GM19238 (cell line): ENCODE results near the gene PRICKLE4.
"Not testable (repeated sequence)": the region's sequence is repeated elsewhere in the genome, so short reads cannot be mapped to it uniquely, and the experiment has no call there.

Experiments
- DNase-seq: peaks from one replicate; pipeline ENCODE4 v3.0.0; 2011; ENCODE audit warnings: low spot score; ENCODE audit not compliant: insufficient read length

PRICKLE4 gene

DNA sequence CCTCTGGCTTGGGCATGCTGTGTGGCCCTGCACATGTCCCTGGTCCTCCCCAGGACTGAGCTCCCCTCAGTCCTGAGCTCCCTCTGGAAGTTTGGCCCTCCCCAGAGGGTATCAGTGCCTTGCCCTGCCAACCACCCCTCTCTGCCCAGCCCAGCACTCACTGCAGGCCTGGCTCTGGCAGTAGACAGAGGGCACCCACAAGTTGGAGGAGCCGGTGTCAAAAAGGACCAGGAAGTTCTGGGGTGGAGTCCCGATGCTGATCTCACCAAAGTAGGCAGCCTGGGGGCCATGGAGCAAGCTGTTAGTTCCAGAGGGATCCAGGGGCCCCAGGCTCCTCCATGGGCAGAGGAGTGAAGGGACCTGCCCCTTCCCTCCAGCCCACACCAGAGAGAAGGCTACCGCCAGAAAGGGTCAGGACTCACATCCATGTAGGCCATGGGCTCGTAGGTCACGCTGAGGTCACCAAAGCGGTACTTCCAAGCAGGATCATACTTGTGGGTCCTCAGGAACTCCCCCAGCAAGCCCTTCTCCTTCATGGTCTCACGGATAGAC, 36.3 kb upstream of the PRICKLE4 start:
- no peak for DNase-seq

DNA sequence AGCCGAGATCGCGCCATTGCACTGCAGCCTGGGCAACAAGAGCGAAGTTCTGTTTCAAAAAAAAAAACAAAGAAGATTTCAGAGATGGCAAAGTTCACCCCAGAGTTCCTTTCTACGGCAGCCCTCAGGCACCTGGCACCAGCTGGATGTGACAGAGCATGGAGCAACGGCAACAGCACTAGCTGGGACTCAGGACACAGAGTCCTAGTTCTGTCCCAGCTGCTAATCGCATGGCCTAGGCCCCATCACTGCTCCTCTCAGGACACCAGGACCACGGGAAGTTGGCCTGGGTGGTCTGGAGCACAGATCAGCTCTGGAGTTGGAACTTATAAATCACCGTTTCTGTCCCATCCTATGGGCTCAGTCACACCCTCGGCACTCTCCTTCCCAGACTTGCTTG, 34.5 kb upstream of the PRICKLE4 start:
- DNase-seq = no peak

DNA sequence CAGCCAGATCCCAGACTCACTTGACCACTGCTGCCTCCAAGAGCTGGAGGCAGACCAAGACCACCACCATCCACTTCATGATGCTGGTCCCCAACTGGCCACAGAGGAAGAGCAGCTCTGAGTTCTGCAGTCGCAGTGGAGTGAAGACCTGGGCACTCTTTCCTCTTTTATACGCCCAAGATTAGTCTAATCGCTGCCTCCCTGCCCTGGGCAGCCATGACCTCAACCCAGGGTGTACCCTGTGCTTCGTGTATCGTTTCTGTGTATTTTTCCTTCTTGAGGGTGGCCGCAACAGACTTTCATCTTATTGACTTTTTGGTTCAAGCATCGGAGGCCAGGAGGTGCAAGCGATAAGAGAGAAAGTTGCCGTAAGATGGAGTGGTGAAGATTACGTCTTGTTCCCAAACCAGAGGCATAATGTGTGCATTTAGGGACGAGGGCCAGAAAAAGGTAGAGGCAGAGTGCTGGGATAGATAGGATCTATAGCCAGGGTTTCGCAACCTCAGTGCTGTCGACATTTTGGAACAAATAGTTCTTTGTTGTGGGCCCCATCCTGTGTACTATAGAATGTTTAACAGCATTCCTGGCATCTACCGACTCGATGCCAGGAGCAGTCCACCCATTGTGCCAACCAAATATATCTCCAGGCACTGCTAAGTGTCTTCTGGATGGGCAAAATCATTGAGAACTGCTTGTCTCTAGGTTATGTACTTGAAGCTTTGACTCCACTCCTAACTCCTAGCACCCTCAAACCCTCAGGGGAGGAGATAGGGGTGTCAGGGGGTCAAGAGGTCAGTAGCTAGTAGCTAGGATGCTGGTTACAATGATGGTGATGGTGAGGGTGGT, 33.1 kb upstream of the PRICKLE4 start, which contains the start of gene PGC:
Gene PGC, minus strand, starts transcription at position 142 of the 846 bp plus-strand sequence. Its CDS starts 63 bp downstream, at position 79.
- no peak for DNase-seq

DNA sequence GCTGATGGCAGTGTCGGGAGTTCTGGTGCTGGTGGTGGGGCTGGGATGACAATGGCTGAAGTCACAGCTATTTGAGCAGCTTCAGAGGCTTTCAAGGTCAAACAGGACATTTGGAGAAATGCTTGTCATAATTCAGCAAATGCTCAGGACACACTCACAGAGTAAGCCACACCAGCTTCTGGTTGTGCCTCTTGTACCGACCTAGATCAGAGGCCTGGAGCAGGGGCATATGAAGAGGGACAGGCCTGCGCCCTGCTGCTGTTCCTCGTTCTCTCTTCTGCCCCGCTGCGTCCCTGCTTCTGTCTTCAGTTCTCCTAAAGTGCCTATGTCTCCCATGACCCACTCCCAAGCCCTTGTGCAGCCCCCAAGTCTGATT, 32.5 kb upstream of the PRICKLE4 start:
- DNase-seq = no peak

DNA sequence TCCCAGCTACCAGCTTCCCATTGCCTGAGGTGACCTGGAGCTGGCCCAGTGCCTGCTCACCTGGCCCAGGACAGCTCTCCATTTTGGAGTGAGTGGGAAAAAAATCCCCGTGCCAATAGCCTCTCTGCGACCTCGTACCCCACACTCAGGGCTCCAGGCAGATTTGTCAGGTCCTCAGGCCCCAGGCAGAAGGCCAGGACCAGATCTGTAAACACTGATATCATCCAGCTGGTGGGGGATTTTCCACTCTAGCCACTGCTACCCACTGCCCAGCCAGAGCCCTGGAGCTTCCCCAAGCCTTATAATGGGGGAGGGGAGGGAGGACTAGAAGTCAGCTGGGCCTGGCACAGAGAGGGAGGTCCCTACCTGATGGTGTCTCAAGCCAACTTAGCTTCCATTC, 32.0 kb upstream of the PRICKLE4 start:
- no peak for DNase-seq

DNA sequence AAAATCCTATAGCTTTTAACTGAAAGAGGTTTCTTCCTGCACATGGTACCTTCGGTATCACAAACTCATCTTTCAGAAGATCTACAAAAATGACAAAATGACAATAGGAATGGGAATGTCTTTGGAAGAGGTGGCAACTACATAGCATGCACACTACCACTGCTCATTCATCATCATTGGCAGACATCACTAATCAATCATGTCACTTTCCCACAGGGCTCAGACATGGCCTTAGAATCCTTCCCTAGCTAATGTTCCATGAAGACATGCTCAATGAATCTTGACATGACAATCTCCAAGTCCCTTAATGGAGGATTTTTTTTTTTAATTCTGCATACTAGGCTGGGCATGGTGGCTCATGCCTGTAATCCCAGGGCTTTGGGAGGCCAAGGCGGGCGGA, 30.2 kb upstream of the PRICKLE4 start:
- DNase-seq = no peak

DNA sequence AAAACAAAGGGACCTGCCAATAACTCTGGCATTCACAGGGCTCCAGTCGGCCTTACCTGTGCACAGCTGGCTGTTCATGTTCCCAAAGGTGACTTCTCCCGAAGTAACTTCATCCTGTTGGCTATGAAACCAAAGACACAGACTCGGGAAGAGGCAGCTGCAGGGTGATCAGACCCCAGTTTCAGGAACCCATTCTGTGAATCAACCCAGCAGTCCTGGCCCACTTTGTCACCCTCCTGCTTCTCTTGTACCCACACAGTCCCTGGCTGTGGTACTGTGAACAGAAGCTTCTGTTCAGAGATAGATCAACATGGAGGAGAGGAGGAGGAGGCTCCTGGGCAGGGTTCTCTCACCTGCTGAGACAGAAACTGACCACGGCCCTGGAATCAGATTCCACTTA, 24.7 kb upstream of the PRICKLE4 start:
- no peak for DNase-seq

DNA sequence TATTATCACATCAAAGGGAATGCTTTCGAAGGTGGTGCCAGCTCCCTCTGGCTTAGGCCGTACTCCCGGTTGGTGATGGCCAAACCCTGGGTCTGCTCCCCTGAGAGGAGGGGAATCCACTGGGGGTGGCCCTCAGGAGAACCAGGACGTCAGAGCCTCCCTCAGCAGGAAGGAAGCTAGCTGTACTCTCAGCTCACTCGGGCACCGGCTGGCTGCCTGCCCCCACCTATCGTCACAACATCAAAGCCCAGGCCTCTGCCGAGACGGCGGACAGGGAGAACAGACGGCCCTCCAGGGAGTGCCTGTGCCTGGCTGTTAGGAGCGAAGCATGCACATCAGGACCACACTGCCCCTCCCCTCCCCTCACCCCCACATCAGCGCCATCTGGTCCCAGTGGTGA, 24.2 kb upstream of the PRICKLE4 start:
- DNase-seq = no peak

DNA sequence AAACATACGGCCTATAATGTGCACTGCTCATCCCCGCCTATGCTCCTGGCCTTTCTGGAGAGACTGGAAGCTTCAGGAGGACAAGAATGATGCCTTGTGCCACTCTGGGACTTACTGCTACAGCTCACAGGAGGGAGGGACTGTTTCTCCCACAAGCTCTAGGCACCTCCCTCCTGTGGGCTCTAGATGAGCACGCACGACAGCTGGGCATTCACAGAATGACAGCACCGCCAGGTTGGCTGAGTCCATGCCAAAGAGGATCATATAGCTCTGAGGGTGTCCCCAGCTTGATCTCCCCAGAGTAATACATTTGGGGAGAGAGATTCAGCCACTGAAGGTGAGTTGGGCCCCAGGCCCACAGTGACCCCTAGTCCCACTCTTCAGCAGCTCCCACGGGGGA, 23.3 kb upstream of the PRICKLE4 start:
- no peak for DNase-seq

DNA sequence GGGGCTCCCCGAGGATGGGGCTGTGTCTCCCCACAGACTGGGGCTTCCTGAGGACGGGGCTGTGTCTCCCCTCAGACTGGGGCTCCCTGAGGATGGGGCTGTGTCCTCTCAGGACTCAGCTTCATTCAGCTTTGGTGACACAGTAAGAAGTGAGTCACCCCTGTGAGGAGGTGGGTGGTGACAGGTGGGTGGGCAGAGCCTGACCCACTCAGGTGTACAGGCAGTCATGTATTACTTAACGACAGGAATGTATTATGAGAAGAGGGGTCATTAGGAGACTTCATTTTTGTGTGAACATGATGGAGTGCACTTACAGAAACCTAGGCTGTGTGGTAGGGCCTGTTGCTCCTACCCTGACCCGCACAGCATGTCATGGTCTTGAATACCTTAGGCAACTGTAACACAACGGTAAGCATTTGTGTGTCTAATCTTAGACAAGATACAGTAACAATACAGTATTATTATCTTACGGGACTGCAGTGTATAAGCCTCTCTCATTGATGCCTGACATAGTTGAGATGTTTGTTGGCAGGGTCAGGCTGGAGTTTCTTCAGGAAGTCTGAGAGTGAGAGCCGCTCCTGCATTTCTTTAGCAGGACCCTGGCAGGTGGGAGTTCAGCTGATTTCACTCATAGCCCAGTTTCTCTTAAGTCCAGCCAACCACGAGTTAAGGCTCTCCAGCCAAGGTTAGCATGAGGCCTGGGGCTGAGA, 22.5 kb upstream of the PRICKLE4 start:
- DNase-seq = no peak

DNA sequence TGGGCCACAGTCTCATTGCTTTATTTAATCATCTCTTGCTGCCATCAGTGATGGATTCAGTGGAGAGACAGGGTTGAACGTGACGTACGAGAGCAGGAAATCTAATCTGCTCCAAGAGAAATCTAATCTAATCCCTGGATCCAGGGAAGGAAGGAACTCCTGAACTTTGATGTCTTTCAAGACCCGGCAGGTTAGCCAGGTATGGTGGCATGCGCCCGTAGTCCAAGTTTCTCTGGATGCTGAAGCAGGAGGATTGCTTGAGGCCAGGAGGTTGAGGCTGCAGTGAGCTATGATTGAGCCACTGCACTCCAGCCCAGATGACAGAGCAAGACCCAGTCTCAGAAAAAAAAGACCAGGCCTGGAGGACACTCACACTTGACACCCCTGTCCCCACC, 21.9 kb upstream of the PRICKLE4 start:
- DNase-seq = no peak

DNA sequence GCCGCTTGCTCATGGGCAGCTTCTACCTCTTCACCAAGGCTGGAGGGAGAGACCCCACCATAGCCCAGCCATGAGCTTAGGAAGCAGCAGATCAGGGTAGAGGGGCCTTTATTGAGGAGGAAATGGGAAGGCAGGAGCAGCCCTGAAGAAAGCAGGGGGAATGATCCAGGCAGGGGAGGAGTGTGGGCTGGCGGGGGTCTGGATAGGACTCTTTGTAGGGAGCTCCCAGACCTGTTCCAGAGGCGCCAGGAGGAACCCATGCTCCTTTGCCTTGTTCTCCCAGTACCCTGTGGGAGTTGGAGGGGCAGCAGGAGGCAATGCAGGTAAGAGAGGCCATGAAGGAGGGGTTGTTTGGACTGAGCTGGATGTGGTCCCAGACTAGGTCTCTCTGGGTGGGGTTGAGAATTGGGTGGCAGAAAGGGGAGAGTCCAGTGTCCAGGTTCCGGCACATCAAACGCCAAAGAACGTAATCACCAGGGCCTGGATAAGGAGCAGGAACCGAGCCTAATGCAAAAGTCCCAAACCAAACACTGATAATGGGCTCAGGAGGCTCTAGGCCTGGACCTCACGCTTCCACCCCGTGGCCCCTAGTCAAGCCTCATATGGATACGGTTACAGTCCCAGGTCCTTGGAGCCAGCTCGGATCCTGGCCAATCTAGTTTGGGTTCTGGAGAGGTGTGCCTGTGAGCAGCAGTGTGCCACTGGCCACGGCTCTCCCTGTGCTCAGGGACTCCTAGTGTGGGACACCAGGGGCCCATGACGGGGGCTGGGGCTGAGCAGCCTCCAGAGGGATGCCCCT, 21.3 kb upstream of the PRICKLE4 start:
- DNase-seq = no peak

DNA sequence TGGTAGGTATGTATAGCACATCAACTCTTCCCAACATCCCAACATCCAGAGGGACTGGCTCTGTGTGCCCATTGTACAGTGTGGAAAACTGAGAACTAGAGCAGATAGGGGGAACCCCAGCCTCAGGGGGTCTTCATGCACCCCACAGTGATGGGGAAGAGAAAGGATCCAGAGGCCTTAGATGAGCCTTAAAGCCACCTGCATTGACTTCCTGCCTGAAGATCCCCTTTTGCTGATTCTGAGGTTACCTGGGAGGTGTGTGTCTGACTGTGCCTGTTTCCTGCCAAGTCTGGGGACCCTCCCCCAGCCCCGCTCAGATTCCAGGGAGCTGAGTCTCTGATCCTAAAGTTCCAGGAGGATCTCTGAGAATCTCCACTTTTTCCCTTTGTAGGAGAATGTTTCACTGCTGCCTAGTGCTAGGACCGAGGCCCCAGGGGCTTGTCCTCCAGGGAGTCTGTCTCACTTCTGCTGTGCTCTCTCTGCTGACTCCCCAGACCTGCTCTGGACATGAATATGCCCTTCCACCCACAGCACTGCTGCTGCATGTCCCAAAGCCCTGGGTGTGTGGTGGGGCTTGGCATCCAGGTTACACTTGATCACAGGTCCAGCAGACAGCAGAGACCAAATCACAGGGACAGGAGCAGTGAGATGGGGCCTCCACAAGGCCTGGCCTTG, 20.5 kb upstream of the PRICKLE4 start:
- no peak for DNase-seq

DNA sequence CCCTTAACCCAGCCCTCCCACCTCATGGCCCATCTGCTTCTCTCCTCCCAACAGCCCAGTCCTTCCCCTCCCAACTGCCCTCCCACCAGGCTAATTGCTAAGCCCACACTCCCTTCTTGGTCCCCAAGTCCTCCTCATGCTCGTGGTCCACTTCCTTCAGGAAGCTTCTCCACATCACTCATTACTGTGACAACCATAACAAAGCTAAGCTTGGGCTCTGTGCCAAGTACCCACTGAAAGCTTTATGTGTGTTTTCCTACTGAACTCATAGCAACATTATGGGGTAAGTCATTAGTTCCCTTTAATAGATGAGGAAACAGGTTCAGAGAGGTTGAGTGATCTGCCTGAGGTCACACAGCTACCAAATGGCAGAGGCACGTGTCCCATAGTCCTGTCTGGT, 17.1 kb upstream of the PRICKLE4 start:
- DNase-seq = no peak

DNA sequence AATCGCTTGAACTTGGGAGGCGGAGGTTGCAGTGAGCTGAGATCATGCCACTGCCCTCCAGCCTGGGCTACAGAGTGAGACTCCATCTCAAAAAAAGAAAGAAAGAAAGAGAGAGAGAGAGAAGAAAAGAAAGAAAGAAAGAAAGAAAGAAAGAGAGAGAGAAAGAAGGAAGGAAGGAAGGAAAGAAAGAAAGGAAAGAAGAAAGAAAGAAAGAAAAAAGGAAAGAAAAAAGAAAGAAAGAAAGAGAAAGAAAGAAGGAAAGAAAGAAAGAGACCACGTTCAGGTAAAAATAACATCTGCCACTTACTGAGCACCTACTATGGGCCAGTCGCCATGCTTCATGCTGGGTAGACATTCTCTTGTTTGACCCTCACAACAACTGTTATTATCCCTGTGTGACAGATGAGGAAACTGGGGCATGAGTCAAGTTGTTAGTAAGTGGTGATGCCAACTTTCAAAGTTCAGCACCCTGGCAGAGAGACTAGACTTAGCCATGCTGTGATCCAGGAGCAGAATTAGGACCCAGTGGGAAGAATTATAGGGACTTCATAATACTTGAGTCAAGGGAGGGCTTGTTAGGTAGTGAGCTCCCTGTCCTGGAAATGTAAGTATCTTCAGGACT, 14.4 kb upstream of the PRICKLE4 start:
- not testable (repeated sequence) for DNase-seq

DNA sequence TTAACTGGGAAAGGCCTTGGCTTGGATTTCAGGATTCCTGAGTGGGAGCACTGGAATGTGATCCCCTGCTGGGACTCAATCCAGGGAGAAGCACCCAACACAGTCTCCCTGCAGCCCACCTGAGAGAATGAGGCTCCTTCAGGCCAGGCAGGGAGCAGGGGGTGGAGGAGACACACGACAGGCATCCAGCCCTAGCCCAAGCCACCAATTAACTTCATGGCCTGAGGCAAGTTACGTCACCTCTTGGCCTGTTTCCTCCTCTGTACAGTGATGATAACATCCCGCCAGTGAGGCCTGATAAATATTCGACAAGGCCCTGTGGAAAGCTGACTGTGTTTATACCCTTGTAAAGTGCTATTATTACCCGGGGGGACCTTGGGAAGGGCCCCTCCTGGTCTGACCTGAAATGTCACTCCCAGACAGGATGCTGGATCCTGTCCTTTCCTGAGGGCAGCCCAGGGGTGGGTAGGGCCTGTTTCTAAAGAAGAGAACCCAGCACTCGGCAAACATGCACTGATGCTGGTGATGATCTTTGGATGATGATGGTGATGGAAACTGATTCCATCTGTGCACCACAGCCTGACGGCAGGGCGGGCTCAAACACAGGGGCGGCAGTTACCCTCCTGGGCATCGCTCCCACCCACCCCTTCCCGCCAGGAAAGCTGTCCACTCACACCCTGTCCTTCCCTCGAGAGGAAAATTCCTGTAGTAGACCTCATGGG, 13.3 kb upstream of the PRICKLE4 start:
- no peak for DNase-seq

DNA sequence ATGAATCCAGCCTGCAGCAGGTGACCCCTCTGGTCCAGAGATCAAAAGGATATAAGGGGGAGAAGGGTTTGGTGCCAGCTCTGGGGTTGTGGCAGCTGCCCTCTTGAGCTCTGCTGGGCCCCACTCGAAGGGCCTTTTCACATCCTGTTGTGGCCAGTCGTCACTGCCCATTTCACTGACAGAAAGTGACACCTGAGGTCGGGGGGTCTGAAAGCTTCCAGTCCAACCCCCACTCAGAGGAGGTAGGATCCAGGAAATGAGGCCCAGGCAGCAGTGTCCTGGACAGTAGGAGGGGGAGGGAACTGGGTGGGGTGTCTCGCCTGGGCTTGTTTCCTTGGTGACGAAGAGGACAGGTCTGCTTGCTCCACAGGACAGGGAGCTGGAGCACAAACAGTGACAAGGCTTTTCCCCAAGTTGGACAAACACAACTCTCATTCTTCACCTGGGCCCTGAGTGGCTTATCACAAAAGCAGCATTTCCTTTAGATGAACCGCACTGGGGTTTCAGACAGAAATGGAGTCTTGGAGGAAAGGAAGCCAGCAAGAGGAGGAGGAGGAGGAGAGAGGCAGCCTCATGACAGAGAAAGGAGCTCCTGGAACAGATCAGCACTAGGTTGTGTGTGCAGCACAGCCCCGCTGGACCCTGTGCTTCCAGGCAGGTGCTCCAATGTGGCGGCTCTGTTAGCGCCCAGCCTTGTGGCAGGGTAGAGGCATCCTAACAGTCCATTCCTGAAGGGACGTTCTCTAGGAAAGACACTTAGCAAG, 11.9 kb upstream of the PRICKLE4 start:
- no peak for DNase-seq

DNA sequence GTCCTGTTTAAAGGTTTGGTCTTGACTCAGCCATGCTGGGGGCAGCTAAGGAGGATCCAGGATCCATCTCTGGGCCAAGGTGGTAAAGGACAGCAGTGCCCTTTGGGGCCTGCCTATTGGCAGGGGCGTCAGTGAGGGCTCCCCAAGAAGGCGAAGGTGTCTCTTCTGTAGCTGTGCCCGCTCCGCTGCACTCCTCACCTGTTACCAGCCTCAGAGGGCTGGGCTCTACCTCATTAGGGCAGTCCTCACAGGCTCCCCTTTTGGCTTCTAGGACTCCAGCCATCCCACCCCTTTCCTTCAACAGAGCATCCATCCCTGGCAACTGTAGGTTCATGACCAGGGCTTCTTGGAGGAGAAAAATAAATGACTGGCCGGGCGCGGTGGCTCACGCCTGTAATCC, 11.2 kb upstream of the PRICKLE4 start:
- no peak for DNase-seq

DNA sequence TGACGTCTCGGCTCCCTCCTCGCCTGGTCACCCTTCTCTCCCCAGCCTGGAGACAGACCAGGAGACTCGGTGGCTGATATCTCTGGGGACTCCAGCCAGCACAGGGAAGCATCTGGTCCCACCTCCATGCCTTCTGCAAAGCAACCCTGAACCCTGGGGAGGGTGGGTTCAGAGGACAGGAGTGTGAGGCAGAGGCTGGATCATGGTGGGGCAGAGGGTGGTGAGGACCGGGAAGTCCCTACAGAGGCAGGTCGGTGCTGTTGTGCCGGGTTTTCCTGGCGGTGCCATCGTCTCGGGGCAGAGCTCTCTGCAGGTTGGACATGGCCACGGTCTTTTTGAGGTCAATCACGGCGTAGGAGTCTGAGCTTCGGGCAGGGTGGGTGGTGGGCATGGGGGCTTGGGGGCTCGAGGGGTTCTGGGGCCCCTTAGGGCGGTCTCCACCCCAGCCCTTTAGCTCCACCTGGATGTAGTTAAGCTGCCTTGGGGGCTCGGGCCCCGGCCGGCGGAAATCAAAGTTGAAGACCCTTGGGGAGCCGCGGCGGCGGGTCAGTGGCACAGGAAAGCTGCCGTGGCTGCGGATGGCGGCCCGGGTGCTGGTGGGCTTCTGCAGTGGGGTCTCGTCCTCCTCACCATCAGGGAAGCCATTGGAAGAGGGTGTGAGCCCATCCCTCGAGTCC, 10.1 kb upstream of the PRICKLE4 start:
- no peak for DNase-seq
